Epithelial cell of esophagus (primary cell): ENCODE data around the gene FDXACB1.

ENCODE experiments used
- DNase-seq: peaks from one replicate; pipeline ENCODE4 v3.0.0; 2010; ENCODE audit warnings: low read depth
- H3K4me3 ChIP-seq: 2 replicates; pipeline ENCODE4 v1.5.1; 2011; ENCODE audit warnings: mild to moderate bottlenecking, low read length, control low read depth
- TF ChIP-seq, protein P1 (sequence below): IDR thresholded peaks from 2 replicates; pipeline ENCODE4 v1.5.1; 2011; ENCODE audit warnings: low read depth, mild to moderate bottlenecking, low read length, control low read depth, inconsistent platforms; ENCODE audit not compliant: insufficient read depth; ENCODE audit errors: missing control alignments

FDXACB1 gene

DNA sequence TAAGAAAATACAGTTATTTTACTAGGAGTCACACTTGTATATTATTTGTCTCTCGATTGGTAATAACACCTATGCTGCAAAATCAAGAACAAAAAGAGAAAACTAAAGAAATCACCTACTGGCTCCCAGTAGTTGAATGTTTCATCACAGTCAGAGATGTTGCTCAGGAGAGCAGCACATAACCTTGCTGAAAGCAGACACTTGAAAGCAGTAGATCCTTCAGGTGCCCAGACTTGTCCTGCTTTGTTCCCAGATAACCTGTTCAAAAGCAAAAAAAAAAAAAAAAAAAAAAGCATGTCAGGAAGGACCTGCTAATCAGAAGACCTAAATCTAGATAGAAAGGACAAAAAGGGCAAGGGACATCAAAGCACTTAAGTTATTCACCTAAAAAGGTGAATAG is 8.9 kb downstream of the FDXACB1 start:
- H3K4me3 ChIP-seq: peak overlapping the region; percentile 84
- DNase-seq: peak; percentile 54
- TF ChIP-seq, protein P1, sequence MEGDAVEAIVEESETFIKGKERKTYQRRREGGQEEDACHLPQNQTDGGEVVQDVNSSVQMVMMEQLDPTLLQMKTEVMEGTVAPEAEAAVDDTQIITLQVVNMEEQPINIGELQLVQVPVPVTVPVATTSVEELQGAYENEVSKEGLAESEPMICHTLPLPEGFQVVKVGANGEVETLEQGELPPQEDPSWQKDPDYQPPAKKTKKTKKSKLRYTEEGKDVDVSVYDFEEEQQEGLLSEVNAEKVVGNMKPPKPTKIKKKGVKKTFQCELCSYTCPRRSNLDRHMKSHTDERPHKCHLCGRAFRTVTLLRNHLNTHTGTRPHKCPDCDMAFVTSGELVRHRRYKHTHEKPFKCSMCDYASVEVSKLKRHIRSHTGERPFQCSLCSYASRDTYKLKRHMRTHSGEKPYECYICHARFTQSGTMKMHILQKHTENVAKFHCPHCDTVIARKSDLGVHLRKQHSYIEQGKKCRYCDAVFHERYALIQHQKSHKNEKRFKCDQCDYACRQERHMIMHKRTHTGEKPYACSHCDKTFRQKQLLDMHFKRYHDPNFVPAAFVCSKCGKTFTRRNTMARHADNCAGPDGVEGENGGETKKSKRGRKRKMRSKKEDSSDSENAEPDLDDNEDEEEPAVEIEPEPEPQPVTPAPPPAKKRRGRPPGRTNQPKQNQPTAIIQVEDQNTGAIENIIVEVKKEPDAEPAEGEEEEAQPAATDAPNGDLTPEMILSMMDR: no peak

DNA sequence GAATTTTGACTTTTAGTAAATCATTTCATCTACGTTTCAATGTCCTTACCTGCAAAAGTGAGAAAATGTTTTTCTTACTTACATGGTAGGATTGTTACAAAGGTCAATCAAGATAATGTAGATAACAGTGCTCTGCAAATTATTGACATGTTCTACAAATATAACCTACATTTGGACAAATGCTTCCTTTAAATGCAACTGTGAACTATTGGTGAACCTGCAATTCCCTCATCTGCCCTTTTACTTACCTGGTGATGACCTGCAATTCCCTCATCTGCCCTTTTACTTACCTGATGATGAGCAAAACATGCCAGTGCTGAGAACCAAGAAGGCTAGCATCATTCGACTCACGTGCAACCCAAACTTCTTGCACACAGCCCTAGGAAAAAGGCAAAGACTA is 18.7 kb downstream of the FDXACB1 start:
- H3K4me3 ChIP-seq: no peak overlapping the region
- TF ChIP-seq, protein P1: no peak
- no peak for DNase-seq

DNA sequence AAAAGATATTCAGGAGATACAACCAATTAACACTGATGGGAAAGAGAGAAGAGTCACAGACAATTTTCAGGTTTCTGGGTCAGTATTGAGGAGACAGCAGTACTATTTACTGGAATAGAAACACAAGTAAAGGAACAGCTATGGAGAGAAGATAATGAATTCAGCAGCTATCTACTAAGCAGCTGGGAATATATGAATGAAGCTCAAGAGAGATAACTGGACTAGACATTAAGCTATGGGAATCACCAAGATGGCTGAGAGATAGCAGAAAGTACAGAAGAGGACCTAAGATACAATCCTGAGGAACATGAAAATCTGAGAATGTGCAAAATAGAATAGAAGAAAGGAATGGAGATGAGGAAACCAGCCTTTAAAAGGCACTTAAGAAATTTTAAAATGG is 23.5 kb downstream of the FDXACB1 start:
- no peak overlapping the region for H3K4me3 ChIP-seq
- DNase-seq: no peak
- TF ChIP-seq, protein P1: no peak

DNA sequence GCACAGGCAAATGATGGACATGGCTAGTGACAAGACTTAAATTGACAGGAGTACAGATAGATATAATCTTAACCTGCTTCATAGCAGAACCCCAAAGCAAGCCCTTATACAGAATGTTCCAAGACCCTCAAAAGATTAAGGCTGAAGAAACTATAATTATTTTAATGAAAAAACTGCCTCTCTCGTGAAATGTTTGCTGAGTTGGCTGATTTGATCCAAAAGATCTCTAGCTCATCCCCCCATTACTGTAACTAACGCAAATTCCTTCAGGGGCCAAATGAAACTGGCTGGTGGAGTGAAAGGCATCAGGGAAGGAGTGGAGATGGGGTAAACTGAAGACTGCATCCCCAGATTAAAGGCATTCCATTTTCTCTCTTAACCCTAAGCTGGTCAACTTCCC is 26.9 kb downstream of the FDXACB1 start:
- H3K4me3 ChIP-seq: no peak overlapping the region
- TF ChIP-seq, protein P1: no peak
- no peak for DNase-seq

DNA sequence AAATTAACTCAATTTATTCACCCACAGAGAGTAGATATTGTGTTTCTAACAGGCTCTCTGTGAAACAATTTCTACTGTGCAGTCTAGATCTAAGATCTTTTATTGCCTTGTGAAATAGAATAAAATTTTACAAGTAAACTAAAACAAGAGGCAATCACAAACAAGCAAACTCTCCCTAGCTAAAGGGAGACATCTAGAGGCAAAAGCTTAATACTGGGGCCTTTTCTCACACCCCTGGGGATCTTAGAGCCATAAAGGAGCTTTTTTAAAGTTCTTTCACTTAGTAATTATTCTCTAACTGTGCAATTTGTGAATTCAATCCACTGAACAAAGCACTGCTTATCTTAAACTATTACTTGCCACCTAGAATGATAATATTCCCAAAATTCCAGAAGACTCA is 27.3 kb downstream of the FDXACB1 start:
- DNase-seq: peak; percentile 13
- TF ChIP-seq, protein P1: peak; percentile 47
- no peak overlapping the region for H3K4me3 ChIP-seq

DNA sequence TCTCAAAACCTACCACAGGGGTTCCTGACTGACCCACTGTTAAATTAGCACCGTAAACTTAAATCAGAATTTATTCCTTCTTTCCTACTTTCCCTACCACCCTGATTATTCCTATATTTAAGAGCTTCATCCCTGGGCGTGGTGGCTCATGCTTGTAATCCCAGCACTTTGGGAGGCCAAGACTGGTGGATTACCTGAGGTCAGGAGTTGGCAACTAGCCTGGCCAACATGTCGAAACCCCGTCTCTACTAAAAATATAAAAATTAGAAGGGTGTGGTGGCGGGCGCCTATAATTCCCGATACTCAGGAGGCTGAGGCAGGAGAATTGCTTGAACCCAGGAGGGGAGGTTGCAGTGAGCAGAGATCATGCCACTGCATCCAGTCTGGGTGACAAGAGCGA is 27.9 kb downstream of the FDXACB1 start:
- DNase-seq: no peak
- TF ChIP-seq, protein P1: no peak
- no peak overlapping the region for H3K4me3 ChIP-seq

DNA sequence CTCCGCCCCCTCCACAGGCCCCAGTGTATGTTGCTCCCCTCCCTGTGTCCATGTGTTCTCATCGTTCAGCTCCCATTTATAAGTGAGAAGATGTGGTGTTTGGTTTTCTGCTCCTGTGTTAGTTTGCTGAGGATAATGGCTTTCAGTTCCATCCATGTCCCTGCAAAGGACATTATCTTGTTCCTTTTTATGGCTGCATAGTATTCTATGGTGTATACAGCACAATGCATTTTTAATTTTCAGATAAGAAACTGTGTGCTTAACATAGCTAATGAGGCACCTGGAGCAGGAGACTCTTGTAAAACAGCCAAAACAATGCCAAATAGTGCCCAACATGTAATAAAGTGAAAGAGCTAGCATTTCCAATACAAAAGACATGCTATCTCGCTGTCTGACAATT is 29.3 kb downstream of the FDXACB1 start:
- TF ChIP-seq, protein P1: no peak
- no peak for DNase-seq
- H3K4me3 ChIP-seq: no peak overlapping the region
